H1 (cell line): ENCODE data around the gene ALPI. TPM values are rescaled to one million over a fixed set of nuclear protein-coding genes. Genes with fewer than 3 reads are reported as not detected.

Experiments
- CBX5 ChIP-seq: fragments of 300-800, 300-1000 bp; sonication (generic); IDR thresholded peaks from 2 replicates; pipeline ENCODE4 v1.7.1; 2016; ENCODE audit warnings: antibody characterized with exemption, low read length, low read depth
- CTCF ChIP-seq, 3 experiments: IDR thresholded peaks; 1 replicate in 2 of 3; 2 replicates in 1 of 3; pipeline versions ENCODE4 v1.5.1 to v1.6.1; 2011; ENCODE audit warnings: low read length in 3 of 3, mild to moderate bottlenecking in 3 of 3, inconsistent platforms in 2 of 3, low read depth in 1 of 3, moderate library complexity in 1 of 3; ENCODE audit not compliant: insufficient read depth in 1 of 3; ENCODE audit errors: control extremely low read depth in 1 of 3
- GTF2F1 ChIP-seq: IDR thresholded peaks from 2 replicates; pipeline ENCODE4 v1.6.1; 2012; ENCODE audit warnings: low read depth, low read length, improper control_type of control experiment, borderline replicate concordance
- JUN ChIP-seq: IDR thresholded peaks from 2 replicates; pipeline ENCODE4 v1.6.1; 2011; ENCODE audit warnings: low read depth, mild to moderate bottlenecking, improper control_type of control experiment, low read length
- KDM4A ChIP-seq: IDR thresholded peaks from one replicate; pipeline ENCODE4 v1.7.1; 2012; ENCODE audit warnings: low read depth, mild to moderate bottlenecking, moderate library complexity, low read length, inconsistent platforms; ENCODE audit not compliant: severe bottlenecking
- PHF8 ChIP-seq: fragments of 200-600 bp; sonication (generic); conservative IDR thresholded peaks from 2 replicates; pipeline ENCODE4 v1.7.1; 2012; ENCODE audit warnings: low read depth, mild to moderate bottlenecking, inconsistent platforms, low read length, moderate library complexity
- polyA plus RNA-seq, 7 experiments: library from polyadenylated mRNA; depleted of rRNA in 3 of 7; stranded (reverse) in 5 of 7; unstranded in 2 of 7; fragments of >200 nt in 5 of 7; fragments of 200-250 nt in 2 of 7; gene quantifications; 1 replicate in 5 of 7; 2 replicates in 1 of 7; 4 replicates in 1 of 7; pipeline versions ENCODE4 v1.2.1 to v1.2.3, GENCODE V29; 2011 to 2013; ENCODE audit warnings: missing spikeins in 2 of 7, mixed read lengths in 2 of 7
- total RNA-seq: library from RNA; stranded (reverse); fragmentation: NEBNext Ultra II Directional; extraction: Animal tissue kit (Norgen Biotek cat#: 25700); gene quantifications from 2 replicates; pipeline ENCODE4 v1.2.1, GENCODE V29; 2021
- TF ChIP-seq, protein P1 (sequence below): IDR thresholded peaks from 2 replicates; pipeline ENCODE4 v1.6.1; 2011; ENCODE audit warnings: low read depth, mild to moderate bottlenecking, low read length; ENCODE audit not compliant: insufficient read depth

The ALPI gene
- total and polyA plus RNA-seq, 2 of the 8 experiments (the other 6 are each of a cell fraction or from before 2014, with no cell fraction given): not detected

DNA sequence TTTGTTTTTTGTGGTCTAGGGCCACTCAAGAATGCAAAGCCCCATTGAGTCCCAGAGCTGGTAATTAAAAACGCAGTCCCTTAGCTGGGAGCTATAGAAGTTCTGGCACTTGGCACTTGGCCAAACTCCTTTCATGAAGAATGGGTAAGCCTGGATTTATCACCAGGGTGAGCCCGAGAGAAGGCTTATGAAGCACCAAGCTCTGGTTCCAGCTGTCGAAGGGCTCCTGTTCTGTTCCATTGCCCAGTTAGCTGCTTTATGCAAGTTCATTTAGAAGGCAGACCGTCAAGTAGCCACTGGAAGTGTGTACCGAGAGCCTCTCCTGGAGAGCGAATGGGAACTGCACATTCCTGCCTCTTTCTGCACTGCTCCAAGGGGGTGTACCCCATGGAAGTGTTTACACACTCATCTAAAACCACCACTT is 17.5 kb downstream of the ALPI start (continued):
- TF ChIP-seq JUN: no peak
- no peak for TF ChIP-seq GTF2F1
- TF ChIP-seq, protein P1, sequence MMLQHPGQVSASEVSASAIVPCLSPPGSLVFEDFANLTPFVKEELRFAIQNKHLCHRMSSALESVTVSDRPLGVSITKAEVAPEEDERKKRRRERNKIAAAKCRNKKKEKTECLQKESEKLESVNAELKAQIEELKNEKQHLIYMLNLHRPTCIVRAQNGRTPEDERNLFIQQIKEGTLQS: no peak
- no peak for TF ChIP-seq PHF8
- TF ChIP-seq KDM4A: no peak
- no peak for TF ChIP-seq CTCF (IDR thresholded peaks at IDR 0.05; ENCODE audit: control extremely low read depth in 1 of 3, insufficient read depth in 1 of 3, low read depth in 1 of 3, low read length in 3 of 3)
- TF ChIP-seq CBX5: no peak
